Neural cell (in vitro differentiated cells): ENCODE data around the gene C2CD4B. TPM values are rescaled to one million over a fixed set of nuclear protein-coding genes. Genes with fewer than 3 reads are reported as not detected.

ENCODE experiments used
- H2AFZ ChIP-seq: fragments of 200-600, 300-800 bp; sonication (generic), shearing (Covaris generic); 2 replicates; pipeline ENCODE4 v1.6.0; 2014; ENCODE audit warnings: low read depth, mild to moderate bottlenecking, antibody characterized with exemption, low read length, moderate library complexity
- H3F3A ChIP-seq: fragments of 200-600 bp; shearing (Covaris generic); 2 replicates; pipeline ENCODE4 v1.6.1; 2016; ENCODE audit warnings: mild to moderate bottlenecking, moderate library complexity, mixed read lengths, antibody characterized with exemption, low read length; ENCODE audit not compliant: insufficient read depth, poor library complexity, severe bottlenecking
- H3K27ac ChIP-seq: fragments of 200-600, 300-800 bp; sonication (generic), shearing (Covaris generic); 2 replicates; pipeline ENCODE4 v1.5.1; 2014; ENCODE audit warnings: mild to moderate bottlenecking, low read length, moderate library complexity
- H3K27me3 ChIP-seq: fragments of 300-800, 200-600 bp; sonication (generic), shearing (Covaris generic); 2 replicates; pipeline ENCODE4 v1.6.0; 2014; ENCODE audit warnings: mild to moderate bottlenecking, low read depth, low read length, moderate library complexity; ENCODE audit not compliant: insufficient read depth
- H3K36me3 ChIP-seq: fragments of 300-800, 200-600 bp; sonication (generic), shearing (Covaris generic); 2 replicates; pipeline ENCODE4 v1.5.1; 2014; ENCODE audit warnings: mild to moderate bottlenecking, antibody characterized with exemption, low read length, moderate library complexity; ENCODE audit not compliant: insufficient read depth
- H3K4me2 ChIP-seq: fragments of 300-800, 200-600 bp; sonication (generic), shearing (Covaris generic); 2 replicates; pipeline ENCODE4 v1.6.0; 2014; ENCODE audit warnings: mild to moderate bottlenecking, low read length
- H3K4me3 ChIP-seq: fragments of 300-800, 200-600 bp; sonication (generic), shearing (Covaris generic); 2 replicates; pipeline ENCODE4 v1.5.1; 2014; ENCODE audit warnings: mild to moderate bottlenecking, low read length, moderate library complexity
- H3K79me2 ChIP-seq: fragments of 200-600 bp; shearing (Covaris generic); replicated peaks from 2 replicates; pipeline ENCODE4 v1.6.0; 2014; ENCODE audit warnings: mild to moderate bottlenecking, low read length, moderate library complexity; ENCODE audit not compliant: insufficient read depth
- H3K9ac ChIP-seq: fragments of 300-800, 200-600 bp; sonication (generic), shearing (Covaris generic); 2 replicates; pipeline ENCODE4 v1.6.1; 2016; ENCODE audit warnings: mild to moderate bottlenecking, low read length, mixed read lengths
- H3K9me2 ChIP-seq: fragments of 200-600 bp; shearing (Covaris generic); 2 replicates; pipeline ENCODE4 v1.6.1; 2016; ENCODE audit warnings: mild to moderate bottlenecking, low read length, mixed read lengths; ENCODE audit not compliant: insufficient read depth
- H3K9me3 ChIP-seq: fragments of 200-600, 300-800 bp; sonication (generic), shearing (Covaris generic); 2 replicates; pipeline ENCODE4 v1.6.1; 2016; ENCODE audit warnings: mild to moderate bottlenecking, mixed run types, low read length, moderate library complexity, mixed read lengths
- H4K20me1 ChIP-seq: fragments of 200-600 bp; shearing (Covaris generic); 2 replicates; pipeline ENCODE4 v1.6.1; 2016; ENCODE audit warnings: mild to moderate bottlenecking, mixed run types; ENCODE audit not compliant: insufficient read depth
- CTCF ChIP-seq: fragments of 450-650 bp; IDR thresholded peaks from 2 replicates; pipeline ENCODE4 v1.5.1; 2014; ENCODE audit warnings: antibody characterized with exemption, mild to moderate bottlenecking, moderate library complexity; ENCODE audit not compliant: poor library complexity, severe bottlenecking
- EP300 ChIP-seq: fragments of 450-650 bp; conservative IDR thresholded peaks from 2 replicates; pipeline ENCODE4 v1.6.1; 2014; ENCODE audit warnings: antibody characterized with exemption, mild to moderate bottlenecking, moderate library complexity; ENCODE audit not compliant: poor library complexity, severe bottlenecking
- EZH2 ChIP-seq: fragments of 200-600, 300-800 bp; shearing (Covaris generic), sonication (generic); IDR thresholded peaks from 2 replicates; pipeline ENCODE4 v1.6.1; 2014; ENCODE audit warnings: antibody characterized with exemption, low read length, borderline replicate concordance, mild to moderate bottlenecking; ENCODE audit not compliant: insufficient read depth, poor library complexity, severe bottlenecking
- MXI1 ChIP-seq: fragments of 450-650 bp; conservative IDR thresholded peaks from 2 replicates; pipeline ENCODE4 v1.6.1; 2014; ENCODE audit warnings: antibody characterized with exemption, mild to moderate bottlenecking; ENCODE audit not compliant: poor library complexity, severe bottlenecking
- POLR2AphosphoS5 ChIP-seq: IDR thresholded peaks from 2 replicates; pipeline ENCODE4 v1.6.1; 2012
- RAD21 ChIP-seq: fragments of 450-650 bp; conservative IDR thresholded peaks from 2 replicates; pipeline ENCODE4 v1.6.1; 2014; ENCODE audit warnings: antibody characterized with exemption, mild to moderate bottlenecking, moderate library complexity
- REST ChIP-seq: IDR thresholded peaks from 2 replicates; pipeline ENCODE4 v1.6.1; 2012; ENCODE audit warnings: borderline replicate concordance
- SMC3 ChIP-seq: fragments of 450-650 bp; conservative IDR thresholded peaks from 2 replicates; pipeline ENCODE4 v1.6.1; 2014; ENCODE audit warnings: antibody characterized with exemption, mild to moderate bottlenecking, moderate library complexity; ENCODE audit not compliant: poor library complexity
- TAF1 ChIP-seq: IDR thresholded peaks from 2 replicates; pipeline ENCODE4 v1.6.1; 2012; ENCODE audit warnings: low read depth
- polyA plus RNA-seq: library from polyadenylated mRNA; depleted of rRNA; stranded (reverse); fragments of >200 nt; gene quantifications from 2 replicates; pipeline ENCODE4 v1.2.3, GENCODE V29; 2014

Gene C2CD4B
- polyA plus RNA-seq, 1 donor from 2014 or later = not detected

- H3K9me2 ChIP-seq = no peaks in the 10 kb centered on the region
- no peak overlapping the region for H3K4me3 ChIP-seq
- no peaks in the 10 kb centered on the region for H3K79me2 ChIP-seq
- no peak overlapping the region for H3K9ac ChIP-seq
- no peaks in the 10 kb centered on the region for H3K27me3 ChIP-seq
- H3K4me2 ChIP-seq = no peak overlapping the region
- H2AFZ ChIP-seq = no peak overlapping the region
- TF ChIP-seq CTCF (no peak), TAF1 (no peak), EP300 (no peak), POLR2AphosphoS5 (no peak), REST (no peak), MXI1 (no peak), SMC3 (no peak), RAD21 (no peak), EZH2 (no peak)
- no peaks in the 10 kb centered on the region for H4K20me1 ChIP-seq
- no peaks in the 10 kb centered on the region for H3K9me3 ChIP-seq
- no peaks in the 10 kb centered on the region for H3K36me3 ChIP-seq
- no peaks in the 10 kb centered on the region for H3F3A ChIP-seq
- H3K27ac ChIP-seq = no peak overlapping the region
Measured at GRCh38 chr15:62150445-62150844, 14.6 kb downstream of the C2CD4B start.

- no peak overlapping the region for H3K4me3 ChIP-seq
- H3K27me3 ChIP-seq = no peaks in the 10 kb centered on the region
- no peaks in the 10 kb centered on the region for H3K79me2 ChIP-seq
- H3K4me2 ChIP-seq = no peak overlapping the region
- no peaks in the 10 kb centered on the region for H4K20me1 ChIP-seq
- no peak overlapping the region for H2AFZ ChIP-seq
- H3F3A ChIP-seq = no peaks in the 10 kb centered on the region
- H3K9me3 ChIP-seq = no peaks in the 10 kb centered on the region
- H3K27ac ChIP-seq = no peak overlapping the region
- H3K9ac ChIP-seq = no peak overlapping the region
- TF ChIP-seq EZH2 (no peak), TAF1 (no peak), POLR2AphosphoS5 (no peak), MXI1 (no peak), CTCF (no peak)
- H3K9me2 ChIP-seq = no peaks in the 10 kb centered on the region
- H3K36me3 ChIP-seq = no peaks in the 10 kb centered on the region
Measured at GRCh38 chr15:62149729-62150128, 15.4 kb downstream of the C2CD4B start.
